Effector memory CD4-positive, alpha-beta T cell (primary cell): ENCODE data around the gene ELF1.

Experiments used
- DNase-seq, 3 donors: peaks; one replicate each; pipeline ENCODE4 v3.0.0-alpha.2; 2020
- H3K27ac ChIP-seq: 2 replicates; pipeline ENCODE4 v1.7.0; 2013; ENCODE audit warnings: mild to moderate bottlenecking, low read length, moderate library complexity; ENCODE audit not compliant: insufficient read depth, poor library complexity, severe bottlenecking
- H3K27me3 ChIP-seq: replicated peaks from 2 replicates; pipeline ENCODE4 v1.7.0; 2013; ENCODE audit warnings: mild to moderate bottlenecking, low read length; ENCODE audit not compliant: insufficient read depth, control insufficient read depth, poor library complexity, severe bottlenecking
- H3K36me3 ChIP-seq: 2 replicates; pipeline ENCODE4 v1.7.0; 2013; ENCODE audit warnings: mild to moderate bottlenecking, low read length, moderate library complexity; ENCODE audit not compliant: control insufficient read depth, insufficient read depth
- H3K4me1 ChIP-seq: 2 replicates; pipeline ENCODE4 v1.7.0; 2013; ENCODE audit warnings: low read length, mild to moderate bottlenecking; ENCODE audit not compliant: control insufficient read depth, insufficient read depth, poor library complexity, severe bottlenecking
- H3K4me3 ChIP-seq: 2 replicates; pipeline ENCODE4 v1.7.0; 2013; ENCODE audit warnings: low read length, low read depth, mild to moderate bottlenecking; ENCODE audit not compliant: insufficient read depth, poor library complexity, severe bottlenecking
- H3K9me3 ChIP-seq: 2 replicates; pipeline ENCODE4 v1.7.0; 2013; ENCODE audit warnings: mild to moderate bottlenecking, low read length, moderate library complexity; ENCODE audit not compliant: control insufficient read depth

The ELF1 gene

DNA sequence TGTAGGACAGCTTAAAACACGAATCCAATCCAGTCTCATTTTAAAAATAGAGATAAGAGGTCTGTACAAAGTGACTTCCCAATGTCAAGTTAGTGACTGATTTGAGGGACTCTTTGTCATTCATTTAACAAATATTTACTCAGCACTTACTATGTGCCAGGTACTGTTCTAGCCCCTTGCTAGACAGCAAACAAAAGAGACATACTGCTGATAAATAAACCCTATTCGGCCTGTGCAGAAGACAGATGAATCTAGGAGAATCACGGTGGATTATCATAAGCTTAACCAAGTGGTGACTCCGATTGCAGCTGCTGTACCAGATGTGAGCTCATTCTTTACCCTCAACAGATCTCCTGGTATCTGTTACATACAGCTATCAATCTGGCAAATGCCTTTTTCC lies 6.4 kb upstream of the ELF1 start:
- Histone ChIP-seq H3K9me3 (no peaks in the 10 kb centered on the region), H3K27me3 (no peaks in the 10 kb centered on the region), H3K36me3 (no peaks in the 10 kb centered on the region), H3K4me3 (no peak overlapping the region), H3K4me1 (no peaks in the 10 kb centered on the region), H3K27ac (no peak overlapping the region)
- no peak for DNase-seq

DNA sequence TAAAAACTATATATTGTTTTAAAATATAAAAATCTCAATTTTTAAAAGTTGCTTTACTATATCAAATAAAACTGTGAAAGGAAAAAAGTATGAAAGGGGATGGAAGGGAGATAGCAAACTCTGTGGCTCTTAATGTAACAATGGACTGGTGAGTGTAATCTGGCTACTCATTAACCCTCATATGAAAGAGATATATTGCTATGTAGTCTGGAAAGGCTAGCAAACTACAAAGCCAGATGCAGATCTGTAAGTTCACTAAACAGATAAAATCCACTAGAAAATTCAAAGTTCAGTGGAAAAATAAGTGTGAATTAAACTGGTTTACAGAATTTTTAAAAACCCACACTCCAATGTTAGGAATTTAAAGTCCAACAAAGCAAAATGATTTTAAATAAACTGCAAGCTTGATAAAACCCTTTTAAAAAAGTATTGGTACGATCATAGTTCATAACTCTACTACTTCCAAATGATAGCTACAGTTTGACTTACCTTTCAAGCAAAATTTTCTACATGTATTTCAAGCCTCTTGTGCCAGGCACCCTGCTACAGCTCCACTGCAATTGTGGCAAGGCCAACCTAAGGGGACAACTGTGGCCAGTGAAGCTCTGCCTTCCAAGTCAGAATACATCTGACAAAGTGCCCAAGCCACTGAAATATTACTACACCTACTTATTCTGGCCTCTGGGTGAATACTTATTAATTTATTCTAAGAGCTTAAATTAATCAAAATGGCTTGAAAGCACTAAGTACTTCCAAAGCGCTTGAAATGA lies 647 bp upstream of the ELF1 start:
- Histone ChIP-seq H3K4me1 (peaks cover 10% of the 10 kb centered on the region), H3K36me3 (no peaks in the 10 kb centered on the region), H3K27ac (peak overlapping the region; percentile 92), H3K9me3 (no peaks in the 10 kb centered on the region), H3K27me3 (no peaks in the 10 kb centered on the region), H3K4me3 (no peak overlapping the region)
- DNase-seq: no peak

DNA sequence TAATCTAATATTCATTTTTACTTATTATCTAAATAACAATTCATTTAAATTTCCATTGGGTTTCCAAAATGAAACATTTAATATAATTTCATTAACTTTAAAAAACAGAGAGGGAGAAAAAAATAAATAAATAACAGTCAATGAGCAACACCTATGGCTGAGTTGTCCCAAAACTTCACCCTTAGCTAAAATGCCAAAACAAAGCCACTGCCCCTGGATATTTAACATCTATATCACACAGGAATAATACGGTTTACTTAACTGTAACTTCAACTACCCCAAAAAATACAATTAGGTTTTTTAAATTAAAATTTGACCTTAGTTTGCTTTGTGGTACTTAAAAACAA lies 541 bp downstream of the ELF1 start:
- Histone ChIP-seq H3K9me3 (no peaks in the 10 kb centered on the region), H3K4me1 (peaks cover 17% of the 10 kb centered on the region), H3K27me3 (no peaks in the 10 kb centered on the region), H3K36me3 (no peaks in the 10 kb centered on the region), H3K27ac (peak overlapping the region; percentile 92), H3K4me3 (peak overlapping the region; percentile 58)
- DNase-seq: no peak

DNA sequence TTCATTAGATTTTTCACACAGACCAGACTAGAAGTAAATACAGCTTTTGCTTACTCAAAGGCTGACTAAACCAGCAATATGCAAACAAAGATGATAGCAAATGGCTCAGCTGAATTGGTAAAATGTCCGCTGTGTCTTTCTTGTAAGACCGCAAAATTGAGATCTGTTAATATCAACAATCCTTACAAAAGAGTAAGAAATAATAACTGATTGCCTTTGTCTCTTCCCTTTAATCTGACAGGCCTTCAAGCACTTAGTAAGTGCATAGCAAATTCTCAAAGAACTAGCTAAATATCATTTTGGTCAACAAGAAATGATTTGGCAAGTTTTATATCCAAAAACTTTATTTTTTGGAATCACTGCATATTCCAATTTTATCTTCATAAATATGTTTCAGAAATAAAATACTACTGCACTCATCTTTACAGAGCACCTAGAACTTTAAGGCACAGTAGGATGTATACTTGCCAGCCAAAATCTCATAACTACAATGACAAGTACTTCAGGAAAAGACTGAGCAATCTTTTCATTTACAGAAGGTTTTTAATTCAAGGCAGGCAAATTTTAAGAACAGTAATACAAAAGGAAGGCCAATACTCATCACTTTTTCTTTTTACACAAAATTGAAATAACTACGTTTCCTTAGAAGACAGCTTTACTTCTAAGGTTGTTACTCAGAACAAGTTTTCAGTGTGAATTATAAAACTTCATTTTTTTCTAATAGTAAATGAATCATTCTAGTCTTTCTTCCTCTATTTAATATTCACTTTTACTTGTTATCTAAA lies 1.1 kb downstream of the ELF1 start:
- Histone ChIP-seq H3K4me1 (peaks cover 21% of the 10 kb centered on the region), H3K27ac (peak overlapping the region; percentile 92), H3K36me3 (no peaks in the 10 kb centered on the region), H3K27me3 (no peaks in the 10 kb centered on the region), H3K9me3 (no peaks in the 10 kb centered on the region), H3K4me3 (peak overlapping the region; percentile 58)
- no peak for DNase-seq

DNA sequence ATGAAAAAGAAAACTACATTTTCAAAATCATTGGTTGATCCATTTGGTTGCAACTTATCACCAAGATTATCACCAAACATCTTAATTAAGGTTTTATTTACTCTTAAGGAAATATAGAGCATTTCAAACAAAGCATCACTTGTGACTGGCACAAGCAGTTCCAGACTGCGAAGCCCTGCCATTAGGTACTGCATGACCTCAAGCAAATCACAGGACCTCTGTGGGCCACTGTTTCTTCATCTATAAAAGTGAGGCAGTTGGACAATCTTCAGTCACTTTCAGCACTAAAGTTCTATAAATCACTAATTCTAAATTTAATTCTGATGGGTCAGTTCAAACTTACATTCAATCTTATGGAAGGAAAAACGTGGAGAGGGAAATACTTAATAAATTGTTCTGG lies 2.0 kb downstream of the ELF1 start:
- Histone ChIP-seq H3K27me3 (no peaks in the 10 kb centered on the region), H3K27ac (peak overlapping the region; percentile 92), H3K4me3 (peak overlapping the region; percentile 58), H3K36me3 (no peaks in the 10 kb centered on the region), H3K4me1 (peaks cover 27% of the 10 kb centered on the region), H3K9me3 (no peaks in the 10 kb centered on the region)
- peak; percentile 4 to 28 (median 11) for DNase-seq

DNA sequence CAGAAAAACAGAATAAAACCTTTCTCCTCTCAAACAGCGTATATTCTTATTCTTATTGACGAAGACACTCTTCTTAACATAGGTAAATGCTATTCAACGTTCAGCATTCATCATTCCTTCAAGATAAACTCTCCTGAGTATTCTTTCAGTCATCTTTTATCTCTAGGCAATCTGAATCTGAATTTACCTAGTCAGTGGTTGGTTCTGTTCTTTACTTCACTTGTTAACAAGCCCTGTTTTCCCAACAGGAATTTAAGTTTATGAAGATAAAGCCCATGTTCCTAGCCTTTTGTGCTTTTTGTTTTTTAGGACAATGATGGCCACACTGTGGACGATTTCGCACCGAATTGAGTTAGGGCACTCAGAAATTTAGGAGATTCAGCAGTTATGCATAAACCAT lies 3.2 kb downstream of the ELF1 start:
- Histone ChIP-seq H3K27ac (peak overlapping the region; percentile 54), H3K4me1 (peaks cover 28% of the 10 kb centered on the region)
- no peak for DNase-seq

DNA sequence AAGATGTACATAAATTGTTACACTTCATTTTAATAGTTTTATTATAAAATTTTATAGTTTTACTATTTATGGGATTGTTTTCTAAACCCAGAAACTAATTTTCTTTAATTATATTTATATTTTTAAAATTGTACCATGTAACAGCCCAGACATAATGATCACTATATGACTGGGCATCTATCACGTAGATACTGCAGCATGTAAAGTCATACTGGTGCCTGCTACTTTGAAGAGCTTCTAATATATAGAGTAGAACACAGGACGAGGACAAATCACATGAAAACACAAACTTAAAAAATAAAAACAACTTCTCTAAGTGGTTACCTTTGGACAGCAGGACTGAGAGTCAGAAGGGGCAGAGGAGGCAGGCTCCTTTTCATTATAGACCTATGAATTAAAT lies 5.3 kb downstream of the ELF1 start:
- DNase-seq: no peak
- no peak overlapping the region for H3K4me3 ChIP-seq
- no peaks in the 10 kb centered on the region for H3K27me3 ChIP-seq
- no peaks in the 10 kb centered on the region for H3K9me3 ChIP-seq
- peaks cover 10% of the 10 kb centered on the region for H3K36me3 ChIP-seq
- peaks cover 18% of the 10 kb centered on the region for H3K4me1 ChIP-seq
- H3K27ac ChIP-seq: no peak overlapping the region

More for the DNA sequence above, 3.2 kb downstream of the ELF1 start:
- H3K36me3 ChIP-seq: peaks cover 10% of the 10 kb centered on the region
- no peaks in the 10 kb centered on the region for H3K9me3 ChIP-seq
- no peaks in the 10 kb centered on the region for H3K27me3 ChIP-seq
- peak overlapping the region; percentile 43 for H3K4me3 ChIP-seq

DNA sequence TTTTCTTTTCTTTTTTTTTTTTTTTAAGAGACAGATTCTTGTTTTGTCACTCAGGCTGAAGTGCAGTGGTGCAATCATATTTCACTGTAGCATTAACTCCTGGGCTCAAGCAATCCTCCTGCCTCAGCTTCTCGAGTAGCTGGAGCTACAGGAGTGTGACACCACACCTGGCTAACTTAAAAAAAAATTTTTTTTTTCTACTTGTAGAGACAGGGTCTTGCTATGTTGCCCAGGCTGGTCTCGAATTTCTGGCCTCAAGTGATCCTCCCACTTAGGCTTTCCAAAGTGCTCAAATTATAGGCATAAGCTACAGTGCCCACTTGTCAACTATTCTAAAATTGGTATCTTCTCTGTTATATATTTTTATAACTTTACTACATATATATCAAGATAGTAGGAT lies 6.6 kb downstream of the ELF1 start:
- no peak overlapping the region for H3K27ac ChIP-seq
- no peaks in the 10 kb centered on the region for H3K27me3 ChIP-seq
- H3K4me3 ChIP-seq: no peak overlapping the region
- peaks cover 25% of the 10 kb centered on the region for H3K4me1 ChIP-seq
- DNase-seq: no peak
- peaks cover 10% of the 10 kb centered on the region for H3K36me3 ChIP-seq
- H3K9me3 ChIP-seq: no peaks in the 10 kb centered on the region

DNA sequence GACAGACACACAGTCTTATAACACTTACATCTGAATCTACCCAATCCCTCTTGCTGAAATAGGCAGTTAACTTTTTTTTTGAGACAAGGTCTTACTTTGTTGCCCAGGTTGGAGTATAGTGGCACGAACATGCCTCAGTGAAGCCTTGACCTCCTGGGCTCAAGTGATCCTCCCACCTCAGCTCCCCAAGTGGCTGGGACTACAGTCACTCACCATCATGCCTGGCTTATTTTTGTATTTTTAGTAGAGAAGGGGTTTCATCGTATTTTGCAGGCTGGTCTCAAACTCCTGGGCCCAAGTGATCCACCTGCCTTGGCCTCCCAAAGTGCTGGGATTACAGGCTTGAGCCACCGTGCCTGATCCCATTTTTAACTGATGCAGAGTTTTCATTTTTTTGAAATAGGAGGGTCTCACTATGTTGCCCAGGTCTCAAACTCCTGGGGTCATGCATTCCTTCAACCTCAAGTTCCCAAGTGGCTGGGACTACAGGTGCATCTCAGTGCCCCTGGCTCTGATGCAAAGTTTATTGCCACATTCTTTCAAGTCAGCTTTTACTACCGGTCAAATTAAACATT lies 7.6 kb downstream of the ELF1 start:
- Histone ChIP-seq H3K27ac (no peak overlapping the region), H3K36me3 (peaks cover 10% of the 10 kb centered on the region), H3K9me3 (no peaks in the 10 kb centered on the region), H3K4me3 (no peak overlapping the region), H3K27me3 (no peaks in the 10 kb centered on the region), H3K4me1 (peaks cover 34% of the 10 kb centered on the region)
- no peak for DNase-seq
